C4-2B (cell line): ENCODE measurements around the gene ATP11C.
"Not testable (repeated sequence)": the region's sequence is repeated elsewhere in the genome, so short reads cannot be mapped to it uniquely, and the experiment has no call there.

Experiments
- H3K27ac ChIP-seq: fragments of 450-650 bp; 2 replicates; pipeline ENCODE4 v1.5.1; 2017
- CTCF ChIP-seq: fragments of 450-650 bp; conservative IDR thresholded peaks from 2 replicates; pipeline ENCODE4 v1.5.1; 2017; ENCODE audit warnings: mild to moderate bottlenecking
- ZFX ChIP-seq: fragments of 450-650 bp; IDR thresholded peaks from 2 replicates; pipeline ENCODE4 v1.6.1; 2017

Gene ATP11C

GRCh38 chrX:139851730-139852129 is 81.1 kb downstream of the ATP11C start:
- no peak for TF ChIP-seq CTCF
- no peak overlapping the region for H3K27ac ChIP-seq

DNA sequence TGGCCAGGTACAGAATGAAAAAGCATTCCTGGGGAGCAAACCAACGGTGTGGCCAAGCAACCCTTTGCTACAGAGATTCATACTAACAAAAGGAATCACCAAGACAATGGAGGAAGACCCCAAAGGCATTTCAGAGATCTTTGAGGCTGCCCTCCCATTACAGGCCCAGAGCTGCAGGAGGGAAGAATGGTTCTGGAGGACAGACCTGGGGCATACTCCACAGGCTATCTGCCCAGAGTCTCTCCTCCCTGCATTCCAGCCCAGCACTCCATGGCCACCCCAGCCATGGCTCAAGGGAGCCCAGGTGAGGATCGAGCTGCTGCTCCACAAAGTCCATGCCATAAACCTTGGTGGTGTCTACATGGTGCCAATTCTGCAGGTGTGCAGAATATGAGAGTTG is 81.9 kb downstream of the ATP11C start:
- no peak overlapping the region for H3K27ac ChIP-seq
- TF ChIP-seq ZFX = no peak
- TF ChIP-seq CTCF = no peak

- no peak overlapping the region for H3K27ac ChIP-seq
Measured at GRCh38 chrX:139844884-139845283, 88.0 kb downstream of the ATP11C start.

DNA sequence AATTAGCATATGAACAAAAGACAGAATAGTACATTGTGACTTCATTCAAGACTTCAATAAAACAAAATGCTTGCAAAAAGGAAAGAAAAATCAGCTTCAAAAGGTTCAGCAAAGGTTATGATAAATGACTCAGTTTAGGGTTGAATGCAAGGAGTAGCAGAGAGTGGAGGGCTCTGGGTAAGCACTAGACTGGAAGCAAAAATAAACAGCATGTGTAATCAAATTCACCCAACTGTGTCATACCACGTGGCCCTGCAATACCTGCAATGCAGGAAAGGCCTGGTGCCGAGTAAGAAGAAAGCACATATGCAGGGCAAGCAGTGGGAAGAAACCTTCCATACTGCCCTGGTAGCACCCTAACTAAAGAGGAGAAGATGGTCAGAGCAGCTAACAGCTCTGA is 88.7 kb downstream of the ATP11C start:
- no peak overlapping the region for H3K27ac ChIP-seq
- TF ChIP-seq ZFX = no peak
- no peak for TF ChIP-seq CTCF

More at GRCh38 chrX:139844884-139845283, 88.0 kb downstream of the ATP11C start:
- TF ChIP-seq CTCF = no peak
- TF ChIP-seq ZFX = no peak

GRCh38 chrX:139842326-139843185 is 90.3 kb downstream of the ATP11C start:
- H3K27ac ChIP-seq = no peak overlapping the region
- TF ChIP-seq CTCF = no peak
- TF ChIP-seq ZFX = no peak

DNA sequence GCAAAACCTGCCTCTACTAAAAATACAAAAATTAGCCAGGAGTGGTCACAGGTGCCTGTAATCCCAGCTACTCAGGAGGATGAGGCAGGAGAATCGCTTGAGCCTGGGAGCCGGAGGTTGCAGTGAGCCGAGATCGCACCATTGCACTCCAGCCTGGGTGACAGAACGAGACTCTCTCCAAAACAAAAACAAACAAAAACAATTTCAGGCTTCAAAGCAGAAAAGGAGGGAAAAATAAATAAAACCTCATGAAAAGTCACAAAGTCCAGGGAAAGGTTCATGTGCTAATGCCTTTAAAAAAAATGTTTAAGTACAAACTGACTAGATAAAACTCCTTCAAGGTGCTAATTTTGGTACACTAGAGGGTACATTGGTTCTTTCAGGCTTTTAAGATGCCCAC is 96.5 kb downstream of the ATP11C start:
- H3K27ac ChIP-seq = not testable (repeated sequence)

DNA sequence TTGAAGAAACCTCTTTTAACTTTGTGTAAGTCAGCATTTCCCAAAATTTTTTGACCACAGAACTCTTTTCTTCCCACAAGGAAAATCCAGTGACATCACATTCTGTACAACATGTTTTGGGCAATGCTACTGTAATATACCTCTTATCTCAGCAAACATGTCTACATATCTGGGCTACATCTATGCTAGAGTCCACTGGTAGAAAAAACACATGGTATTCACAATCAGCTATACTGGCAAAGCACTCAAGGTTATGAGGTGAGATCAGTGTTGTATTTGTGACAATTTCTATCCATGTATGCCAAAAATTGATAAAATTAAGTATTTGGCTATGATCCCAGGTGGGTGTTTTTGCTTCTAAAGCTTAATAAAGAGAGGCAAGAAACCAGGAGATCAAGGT is 98.0 kb downstream of the ATP11C start:
- no peak for TF ChIP-seq CTCF
- no peak for TF ChIP-seq ZFX

GRCh38 chrX:139832718-139833309 is 100.0 kb downstream of the ATP11C start:
- TF ChIP-seq ZFX = no peak
- no peak overlapping the region for H3K27ac ChIP-seq

More for the DNA sequence above, 98.0 kb downstream of the ATP11C start:
- H3K27ac ChIP-seq = no peak overlapping the region
